Prostate gland (tissue), 2 donors: ENCODE measurements around the gene SNX9. TPM values are rescaled to one million over a fixed set of nuclear protein-coding genes. Genes with fewer than 3 reads are reported as not detected.

Source experiments
- DNase-seq: peaks from one replicate; pipeline ENCODE4 v3.0.0-alpha.2; 2019; ENCODE audit warnings: low spot score
- H3K27ac ChIP-seq, 2 donors: fragments of 200-600 bp; sonication (generic); 2 replicates each; pipeline ENCODE4 v1.5.1; 2017 to 2019
- H3K27me3 ChIP-seq: fragments of 200-600 bp; sonication (generic); replicated peaks from 2 replicates; pipeline ENCODE4 v1.5.1; 2019; ENCODE audit not compliant: insufficient read depth
- H3K36me3 ChIP-seq, 2 donors: fragments of 200-600 bp; sonication (generic); 1 replicate in 1 of 2; 2 replicates in 1 of 2; pipeline versions ENCODE4 v1.5.1 to v1.8.1; 2017 to 2019
- H3K4me1 ChIP-seq: fragments of 200-600 bp; sonication (generic); replicated peaks from 2 replicates; pipeline ENCODE4 v1.5.1; 2019
- H3K4me3 ChIP-seq, 2 donors: fragments of 200-600 bp; sonication (generic); 2 replicates each; pipeline ENCODE4 v1.5.1; 2017 to 2019
- H3K9me3 ChIP-seq: fragments of 200-600 bp; sonication (generic); 2 replicates; pipeline ENCODE4 v1.5.1; 2017
- CTCF ChIP-seq, 4 experiments: fragments of 200-600 bp in 2 of 4; fragments of 450-650 bp in 2 of 4; sonication (generic) in 2 of 4; IDR thresholded peaks; 1 replicate in 3 of 4; 2 replicates in 1 of 4; pipeline ENCODE4 v1.5.1; 2016 to 2019; ENCODE audit warnings: antibody characterized with exemption in 4 of 4, mild to moderate bottlenecking in 2 of 4, moderate library complexity in 2 of 4
- POLR2A ChIP-seq: fragments of 450-650 bp; IDR thresholded peaks from one replicate; pipeline ENCODE4 v1.6.1; 2016; ENCODE audit warnings: antibody characterized with exemption, mild to moderate bottlenecking
- POLR2AphosphoS5 ChIP-seq: sonication (generic); formaldehyde crosslinking; IDR thresholded peaks from one replicate; pipeline ENCODE4 v1.6.1; 2017; ENCODE audit warnings: antibody characterized with exemption
- WGBS: methylation state at CpG from one replicate; pipeline ENCODE4 v1.1.5; 2018; 5-methylcytosine and 5-hydroxymethylcytosine counted together
- intact Hi-C: fragments of 100-400 bp; cut with DNase I; formaldehyde crosslinking; loops from one replicate; pipeline ENCODE4 v1.14.2; 2022
- total RNA-seq, 2 donors: library from RNA; depleted of rRNA; stranded (reverse); fragments of >200 nt; gene quantifications; one replicate each; pipeline ENCODE4 v1.1.0, GENCODE V29; 2016

SNX9 gene
- total RNA-seq, 2 donors from 2014 or later = 39.2 to 40.6 TPM

GRCh38 chr6:157984128-157984527 lies 161.1 kb downstream of the SNX9 start:
- intact Hi-C loops = loop anchor here (5.0 kb wide), 1 partner anchor 88 kb away; no protein-coding TSS in a partner anchor
- no peak for DNase-seq
- Histone ChIP-seq H3K9me3 (no peaks in the 10 kb centered on the region), H3K4me3 (no peak overlapping the region), H3K27me3 (no peaks in the 10 kb centered on the region), H3K36me3 (no peaks in the 10 kb centered on the region), H3K27ac (peak overlapping the region in 1 of 2 donors; percentile 90), H3K4me1 (no peaks in the 10 kb centered on the region)
- WGBS = over 99% methylated on average over 4 of the region's 4 CpGs
- TF ChIP-seq POLR2A (no peak), CTCF (IDR thresholded peaks at IDR 0.05) (no peak), POLR2AphosphoS5 (no peak)

DNA sequence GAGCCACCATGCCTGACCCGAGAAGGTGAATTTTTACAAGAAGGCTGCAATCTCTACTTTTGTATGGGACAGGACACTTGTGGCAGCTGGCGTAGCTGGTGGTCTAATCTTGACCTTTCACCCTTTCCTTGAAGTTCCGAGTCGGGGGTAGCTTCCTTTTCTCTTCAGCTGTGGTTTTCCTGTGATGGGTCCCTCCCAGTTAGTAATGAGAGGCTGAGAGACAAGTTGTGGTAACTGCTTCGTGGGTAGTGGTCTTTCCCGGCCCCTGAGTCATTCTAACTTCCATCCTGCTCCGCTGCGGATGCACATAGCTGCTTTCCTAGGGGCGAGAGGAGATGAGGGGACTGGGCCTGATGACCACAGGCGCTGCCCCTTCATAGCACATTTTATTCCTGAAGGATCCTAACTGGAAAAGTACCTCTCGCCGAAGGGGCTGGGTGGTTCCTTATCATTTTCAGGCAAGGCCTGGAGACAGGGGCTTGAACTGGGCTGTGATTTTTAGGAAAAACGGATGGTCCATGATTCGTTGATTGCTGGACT lies 161.7 kb downstream of the SNX9 start:
- Histone ChIP-seq H3K27me3 (no peaks in the 10 kb centered on the region), H3K27ac (peak overlapping the region; percentile 82 to 90), H3K4me3 (no peak overlapping the region), H3K9me3 (no peaks in the 10 kb centered on the region), H3K4me1 (peaks cover 3% of the 10 kb centered on the region), H3K36me3 (no peaks in the 10 kb centered on the region)
- intact Hi-C loops = loop anchor here (5.0 kb wide), 1 partner anchor 88 kb away; no protein-coding TSS in a partner anchor
- no peak for DNase-seq
- WGBS = 75% methylated on average over 14 of the region's 14 CpGs
- TF ChIP-seq POLR2A (no peak), POLR2AphosphoS5 (no peak), CTCF (IDR thresholded peaks at IDR 0.05) (no peak)

DNA sequence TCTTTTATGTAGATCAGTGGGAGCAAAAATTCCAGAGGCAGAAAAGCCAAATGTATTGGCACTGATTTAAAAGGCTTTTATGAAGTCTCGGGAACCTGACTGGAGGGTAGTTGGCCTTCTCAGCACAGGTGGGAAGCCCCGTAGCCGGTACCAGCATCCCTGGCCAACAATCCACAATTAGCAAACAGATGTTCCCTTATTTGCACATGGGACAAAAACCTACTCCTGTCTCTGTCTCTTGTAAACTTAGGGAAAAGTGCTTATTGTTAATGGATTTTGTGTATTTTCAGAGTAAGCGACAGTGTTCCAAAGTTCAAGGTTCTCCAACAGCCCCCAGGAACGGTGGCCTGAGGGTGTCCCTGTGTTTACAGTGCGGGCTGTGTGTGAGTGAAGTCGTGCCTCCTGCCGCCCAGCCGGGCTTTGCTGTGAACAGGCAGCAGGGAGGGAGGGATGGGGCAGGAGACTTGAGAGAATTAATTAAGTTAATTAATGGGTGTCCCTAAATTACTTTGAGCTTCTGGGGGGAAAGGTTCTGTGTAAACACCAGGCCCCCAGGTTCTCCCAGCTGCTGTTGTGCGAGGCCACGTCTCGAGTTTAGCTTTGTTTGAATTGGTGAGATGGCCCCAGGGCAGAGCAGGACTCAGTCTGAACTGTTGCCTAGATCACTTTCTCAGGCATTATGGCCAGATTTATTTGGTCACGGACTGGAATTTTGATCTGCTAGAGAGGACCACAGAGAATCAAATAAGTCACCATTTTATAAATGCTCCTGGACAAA lies 162.5 kb downstream of the SNX9 start:
- intact Hi-C loops = no loop called here
- WGBS = 39% methylated on average over 13 of the region's 13 CpGs
- no peaks in the 10 kb centered on the region for H3K27me3 ChIP-seq

GRCh38 chr6:157987788-157988699 lies 165.0 kb downstream of the SNX9 start:
- no peak for DNase-seq
- no peaks in the 10 kb centered on the region for H3K27me3 ChIP-seq
- no peaks in the 10 kb centered on the region for H3K9me3 ChIP-seq
- no peaks in the 10 kb centered on the region for H3K36me3 ChIP-seq
- no peak for TF ChIP-seq POLR2AphosphoS5
- no peak for TF ChIP-seq POLR2A
- TF ChIP-seq CTCF (IDR thresholded peaks at IDR 0.05) = no peak
- H3K27ac ChIP-seq = peak overlapping the region; percentile 70 to 90
- H3K4me1 ChIP-seq = peaks cover 18% of the 10 kb centered on the region
- no peak overlapping the region for H3K4me3 ChIP-seq
- 79% methylated on average over 20 of the region's 20 CpGs for WGBS
- intact Hi-C loops = no loop called here

More for the DNA sequence above, 162.5 kb downstream of the SNX9 start:
- peak overlapping the region in 1 of 2 donors; percentile 16 for H3K4me3 ChIP-seq
- DNase-seq = no peak
- H3K36me3 ChIP-seq = no peaks in the 10 kb centered on the region
- H3K4me1 ChIP-seq = peaks cover 12% of the 10 kb centered on the region
- peak overlapping the region; percentile 82 to 90 for H3K27ac ChIP-seq
- TF ChIP-seq POLR2A (no peak), POLR2AphosphoS5 (no peak), CTCF (IDR thresholded peaks at IDR 0.05) (no peak)
- H3K9me3 ChIP-seq = no peaks in the 10 kb centered on the region
